ENCODE measurements around the gene FOXE1. TPM values are rescaled to one million over a fixed set of nuclear protein-coding genes. Genes with fewer than 3 reads are reported as not detected.

FOXE1 gene
- total RNA-seq, 2 experiments from 2014 or later, result not detected

DNA sequence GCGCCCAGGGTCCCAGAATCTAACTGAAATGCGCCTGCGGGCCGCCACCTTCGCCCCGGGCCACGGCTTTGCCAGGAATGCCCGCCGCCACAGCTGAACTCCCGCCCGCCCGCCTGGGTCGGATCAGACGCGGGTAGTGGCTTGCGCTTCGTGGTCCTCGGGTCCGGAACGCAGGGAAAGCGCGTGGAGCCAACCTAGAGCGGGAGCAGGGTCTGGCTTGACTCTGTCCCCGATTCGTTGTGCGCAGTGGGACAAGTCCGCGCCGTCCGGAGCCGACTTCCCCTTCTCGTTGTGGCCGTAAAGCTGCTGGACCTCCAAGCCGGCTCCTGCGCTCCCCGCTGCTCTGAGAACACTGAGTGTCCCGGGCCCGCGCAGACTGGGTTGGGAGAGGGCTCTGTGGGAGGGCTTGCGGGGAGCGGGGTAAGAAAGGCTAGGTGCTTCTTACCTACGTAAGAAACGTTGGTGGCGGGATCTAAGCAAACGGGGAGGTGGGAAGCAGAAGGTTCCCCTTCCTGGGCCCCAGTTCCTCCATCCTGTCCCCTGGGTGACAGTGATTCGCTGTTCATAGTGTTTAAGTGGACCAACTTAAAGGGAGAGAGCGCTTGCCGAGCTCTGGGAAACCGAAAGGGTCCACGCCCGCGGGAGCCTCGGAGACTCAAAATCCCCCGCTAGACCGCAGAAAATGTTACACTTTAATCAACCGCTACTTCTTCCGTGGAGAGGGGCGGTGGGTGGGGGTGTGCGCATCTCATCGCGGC, 4.4 kb upstream of the FOXE1 start:
- Histone ChIP-seq H3K36me3 (ENCODE audit: insufficient read depth, low read length) (no peaks in the 10 kb centered on the region), H3K4me1 (ENCODE audit: insufficient read depth, low read length) (peaks cover 45% of the 10 kb centered on the region), H3K27me3 (ENCODE audit: control insufficient read depth in 1 of 2, insufficient read depth in 2 of 2, low read length in 2 of 2) (peaks cover 75 to 92% of the 10 kb centered on the region in 2 experiments), H3K4me3 (ENCODE audit: low read length) (peak overlapping the region; percentile 40), H3K9me3 (ENCODE audit: control insufficient read depth in 1 of 2, insufficient read depth in 1 of 2, low read length in 2 of 2) (peaks cover 4 to 29% of the 10 kb centered on the region in 2 experiments), H3K27ac (ENCODE audit: low read depth in 1 of 2, low read length in 2 of 2) (no peak overlapping the region)
- H3K27me3 Mint-ChIP-seq, result peaks cover 87% of the 10 kb centered on the region
- peak overlapping the region; percentile 79 for H3K4me3 Mint-ChIP-seq
- TF ChIP-seq, protein P1, sequence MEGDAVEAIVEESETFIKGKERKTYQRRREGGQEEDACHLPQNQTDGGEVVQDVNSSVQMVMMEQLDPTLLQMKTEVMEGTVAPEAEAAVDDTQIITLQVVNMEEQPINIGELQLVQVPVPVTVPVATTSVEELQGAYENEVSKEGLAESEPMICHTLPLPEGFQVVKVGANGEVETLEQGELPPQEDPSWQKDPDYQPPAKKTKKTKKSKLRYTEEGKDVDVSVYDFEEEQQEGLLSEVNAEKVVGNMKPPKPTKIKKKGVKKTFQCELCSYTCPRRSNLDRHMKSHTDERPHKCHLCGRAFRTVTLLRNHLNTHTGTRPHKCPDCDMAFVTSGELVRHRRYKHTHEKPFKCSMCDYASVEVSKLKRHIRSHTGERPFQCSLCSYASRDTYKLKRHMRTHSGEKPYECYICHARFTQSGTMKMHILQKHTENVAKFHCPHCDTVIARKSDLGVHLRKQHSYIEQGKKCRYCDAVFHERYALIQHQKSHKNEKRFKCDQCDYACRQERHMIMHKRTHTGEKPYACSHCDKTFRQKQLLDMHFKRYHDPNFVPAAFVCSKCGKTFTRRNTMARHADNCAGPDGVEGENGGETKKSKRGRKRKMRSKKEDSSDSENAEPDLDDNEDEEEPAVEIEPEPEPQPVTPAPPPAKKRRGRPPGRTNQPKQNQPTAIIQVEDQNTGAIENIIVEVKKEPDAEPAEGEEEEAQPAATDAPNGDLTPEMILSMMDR (IDR thresholded peaks at IDR 0.05), result no peak
- CTCF ChIA-PET, result interaction anchor here (1.8 kb wide), 1 partner anchor 11 kb away, joined by 3 read pairs; no protein-coding TSS in a partner anchor
- peaks cover 4% of the 10 kb centered on the region for H3K9me3 Mint-ChIP-seq
- peak in 3 of 14 experiments; percentile 14 to 66 (median 60) for DNase-seq
- POLR2A ChIA-PET, result no interaction called here
- intact Hi-C loops (cut with DNase I, micrococcal nuclease), result no loop called here
- H3K4me1 Mint-ChIP-seq (ENCODE audit: low read depth), result peaks cover 33% of the 10 kb centered on the region
- H3K27ac Mint-ChIP-seq, result no peak overlapping the region
- ATAC-seq (ENCODE audit: poor library complexity), result peak; percentile 50
- H3K36me3 Mint-ChIP-seq (ENCODE audit: low read depth), result no peaks in the 10 kb centered on the region

DNA sequence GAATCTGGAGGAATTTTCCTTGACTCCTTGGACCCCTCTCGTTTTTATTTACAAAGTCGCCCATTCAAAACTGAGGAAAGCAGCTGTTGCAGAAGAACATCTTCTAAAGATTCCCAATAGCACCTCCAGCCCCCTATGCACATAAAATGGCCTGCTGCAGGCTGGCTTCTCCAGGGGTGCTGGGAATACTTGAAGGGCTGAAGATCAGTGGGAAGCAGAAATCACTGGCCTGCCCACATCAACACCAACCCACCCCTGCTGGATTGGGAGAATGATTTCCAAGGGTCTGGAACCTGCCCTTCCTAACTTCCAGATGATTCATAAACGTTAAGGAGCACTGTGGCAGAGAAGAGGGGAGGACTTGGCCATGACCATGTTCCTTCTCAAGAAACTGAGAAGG, 3.0 kb upstream of the FOXE1 start:
- intact Hi-C loops (cut with DNase I, micrococcal nuclease), result no loop called here
- H3K27ac Mint-ChIP-seq, result no peak overlapping the region

DNA sequence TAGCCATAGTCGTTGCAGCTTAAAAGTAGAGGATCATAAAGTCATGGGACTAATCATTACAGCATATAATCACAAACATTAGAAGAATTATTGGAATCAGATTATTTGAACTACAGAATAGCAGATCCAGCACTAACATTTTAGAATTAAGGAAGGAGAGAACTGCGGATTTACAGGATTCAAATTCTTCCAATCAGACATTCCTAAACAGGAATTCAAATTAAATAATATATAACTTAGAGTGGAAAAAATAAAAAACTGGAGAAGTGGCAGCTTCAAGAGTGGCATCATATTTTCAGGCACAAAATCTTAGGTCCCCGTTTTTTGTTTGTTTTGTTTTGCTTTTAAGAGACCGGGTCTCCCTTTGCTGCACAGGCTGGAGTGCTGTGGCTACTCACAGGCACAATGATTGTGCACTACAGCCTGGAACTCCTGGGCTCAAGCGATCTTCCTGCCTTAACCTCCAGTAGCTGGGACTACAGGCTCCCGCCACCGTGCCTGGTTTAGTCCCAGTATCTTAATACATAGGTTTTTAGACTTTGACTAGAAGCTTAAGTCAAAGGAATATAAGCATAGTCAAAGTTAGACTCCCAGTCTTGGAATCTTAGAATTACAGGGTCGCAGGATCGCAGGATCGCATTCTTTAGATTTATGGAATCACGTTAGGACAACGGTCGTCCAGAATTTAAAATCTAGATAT, 2.1 kb upstream of the FOXE1 start:
- Histone ChIP-seq H3K4me3 (ENCODE audit: low read length) (no peak overlapping the region), H3K4me1 (ENCODE audit: insufficient read depth, low read length) (peaks cover 58% of the 10 kb centered on the region), H3K36me3 (ENCODE audit: insufficient read depth, low read length) (no peaks in the 10 kb centered on the region), H3K9me3 (ENCODE audit: control insufficient read depth in 1 of 2, insufficient read depth in 1 of 2, low read length in 2 of 2) (peaks cover 4 to 42% of the 10 kb centered on the region in 2 experiments), H3K27me3 (ENCODE audit: control insufficient read depth in 1 of 2, insufficient read depth in 2 of 2, low read length in 2 of 2) (peaks cover 82 to 91% of the 10 kb centered on the region in 2 experiments), H3K27ac (ENCODE audit: low read depth in 1 of 2, low read length in 2 of 2) (no peak overlapping the region)
- Mint-ChIP-seq H3K27me3 (peaks cover 86% of the 10 kb centered on the region), H3K36me3 (ENCODE audit: low read depth) (no peaks in the 10 kb centered on the region), H3K4me3 (peak overlapping the region; percentile 42), H3K4me1 (ENCODE audit: low read depth) (peaks cover 44% of the 10 kb centered on the region), H3K9me3 (peaks cover 4% of the 10 kb centered on the region), H3K27ac (no peak overlapping the region)
- DNase-seq (no peak), ATAC-seq (ENCODE audit: poor library complexity) (no peak)
- ChIA-PET POLR2A (interaction anchor here (0.7 kb wide), 1 partner anchor 29 kb away, joined by 3 read pairs; no protein-coding TSS in a partner anchor), CTCF (interaction anchor here (1.8 kb wide), 1 partner anchor 9 kb away, joined by 3 read pairs; no protein-coding TSS in a partner anchor)
- TF ChIP-seq, protein P1 (IDR thresholded peaks at IDR 0.05), result no peak
- intact Hi-C loops (cut with DNase I, micrococcal nuclease), result no loop called here

More for the DNA sequence above, 3.0 kb upstream of the FOXE1 start:
- Histone ChIP-seq H3K36me3 (ENCODE audit: insufficient read depth, low read length) (no peaks in the 10 kb centered on the region), H3K4me3 (ENCODE audit: low read length) (no peak overlapping the region), H3K9me3 (ENCODE audit: control insufficient read depth in 1 of 2, insufficient read depth in 1 of 2, low read length in 2 of 2) (peaks cover 4 to 33% of the 10 kb centered on the region in 2 experiments), H3K27me3 (ENCODE audit: control insufficient read depth in 1 of 2, insufficient read depth in 2 of 2, low read length in 2 of 2) (peaks cover 78 to 91% of the 10 kb centered on the region in 2 experiments), H3K27ac (ENCODE audit: low read depth in 1 of 2, low read length in 2 of 2) (no peak overlapping the region), H3K4me1 (ENCODE audit: insufficient read depth, low read length) (peaks cover 51% of the 10 kb centered on the region)
- DNase-seq (no peak), ATAC-seq (ENCODE audit: poor library complexity) (no peak)
- CTCF ChIA-PET, result interaction anchor here (1.8 kb wide), 1 partner anchor 10 kb away, joined by 3 read pairs; no protein-coding TSS in a partner anchor
- H3K36me3 Mint-ChIP-seq (ENCODE audit: low read depth), result no peaks in the 10 kb centered on the region
- peaks cover 86% of the 10 kb centered on the region for H3K27me3 Mint-ChIP-seq
- no peak overlapping the region for H3K4me3 Mint-ChIP-seq
- H3K9me3 Mint-ChIP-seq, result peaks cover 4% of the 10 kb centered on the region
- peaks cover 39% of the 10 kb centered on the region for H3K4me1 Mint-ChIP-seq (ENCODE audit: low read depth)
- TF ChIP-seq, protein P1 (IDR thresholded peaks at IDR 0.05), result no peak
- POLR2A ChIA-PET, result no interaction called here

All from CD4-positive, alpha-beta T cell (primary cell).